ENCODE results near the gene MC5R. TPM values are rescaled to one million over a fixed set of nuclear protein-coding genes. Genes with fewer than 3 reads are reported as not detected.

Gene MC5R
- total RNA-seq, 1 donor from 2014 or later, result 0.57 TPM

DNA sequence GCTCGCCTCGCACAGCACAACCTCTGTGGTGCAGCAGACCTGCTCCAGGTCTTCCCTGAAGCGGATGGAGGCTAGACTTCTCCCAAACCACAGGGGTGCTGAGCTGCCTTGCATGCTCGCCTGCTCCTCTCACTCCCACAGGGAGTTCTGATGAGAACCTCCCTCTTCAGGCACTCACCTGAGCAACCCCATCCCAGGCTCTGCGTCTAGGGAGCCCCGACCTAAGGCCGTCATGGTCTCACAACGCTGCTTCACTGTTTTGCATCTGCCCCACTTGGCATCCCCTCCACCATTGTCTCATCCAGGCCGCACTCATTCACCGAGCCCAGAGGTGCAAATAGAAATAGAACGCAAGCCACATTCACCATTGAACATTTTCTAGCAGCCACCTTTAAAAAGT, 24.6 kb upstream of the MC5R start:
- Histone ChIP-seq H3K4me2 (ENCODE audit: low read length) (no peak overlapping the region), H2AFZ (ENCODE audit: low read depth, low read length) (no peak overlapping the region), H3K4me3 (ENCODE audit: insufficient read depth, low read depth, low read length) (no peak overlapping the region), H4K20me1 (ENCODE audit: insufficient read depth, low read length) (no peaks in the 10 kb centered on the region), H3K79me2 (ENCODE audit: insufficient read depth, low read length) (no peaks in the 10 kb centered on the region), H3K36me3 (ENCODE audit: insufficient read depth, low read length) (no peaks in the 10 kb centered on the region), H3K4me1 (ENCODE audit: insufficient read depth, low read length) (peaks cover 8% of the 10 kb centered on the region), H3K9me3 (ENCODE audit: insufficient read depth, low read depth, low read length) (no peaks in the 10 kb centered on the region), H3K9ac (ENCODE audit: low read length) (no peak overlapping the region), H3K27ac (ENCODE audit: low read depth, low read length) (no peak overlapping the region), H3K27me3 (ENCODE audit: insufficient read depth, low read length) (no peaks in the 10 kb centered on the region)
- Mint-ChIP-seq H3K36me3 (ENCODE audit: low read depth, unreplicated experiment) (peaks cover 2% of the 10 kb centered on the region), H3K27ac (ENCODE audit: unreplicated experiment) (no peak overlapping the region), H3K4me3 (ENCODE audit: unreplicated experiment) (no peak overlapping the region), H3K27me3 (ENCODE audit: low read depth, unreplicated experiment) (peaks cover 12% of the 10 kb centered on the region), H3K4me1 (ENCODE audit: low read depth, unreplicated experiment) (peaks cover 11% of the 10 kb centered on the region), H3K9me3 (ENCODE audit: unreplicated experiment) (peaks cover 14% of the 10 kb centered on the region)
- FAIRE-seq, result no peak
- no peak for DNase-seq (ENCODE audit: low read depth)
- TF ChIP-seq, protein P1, sequence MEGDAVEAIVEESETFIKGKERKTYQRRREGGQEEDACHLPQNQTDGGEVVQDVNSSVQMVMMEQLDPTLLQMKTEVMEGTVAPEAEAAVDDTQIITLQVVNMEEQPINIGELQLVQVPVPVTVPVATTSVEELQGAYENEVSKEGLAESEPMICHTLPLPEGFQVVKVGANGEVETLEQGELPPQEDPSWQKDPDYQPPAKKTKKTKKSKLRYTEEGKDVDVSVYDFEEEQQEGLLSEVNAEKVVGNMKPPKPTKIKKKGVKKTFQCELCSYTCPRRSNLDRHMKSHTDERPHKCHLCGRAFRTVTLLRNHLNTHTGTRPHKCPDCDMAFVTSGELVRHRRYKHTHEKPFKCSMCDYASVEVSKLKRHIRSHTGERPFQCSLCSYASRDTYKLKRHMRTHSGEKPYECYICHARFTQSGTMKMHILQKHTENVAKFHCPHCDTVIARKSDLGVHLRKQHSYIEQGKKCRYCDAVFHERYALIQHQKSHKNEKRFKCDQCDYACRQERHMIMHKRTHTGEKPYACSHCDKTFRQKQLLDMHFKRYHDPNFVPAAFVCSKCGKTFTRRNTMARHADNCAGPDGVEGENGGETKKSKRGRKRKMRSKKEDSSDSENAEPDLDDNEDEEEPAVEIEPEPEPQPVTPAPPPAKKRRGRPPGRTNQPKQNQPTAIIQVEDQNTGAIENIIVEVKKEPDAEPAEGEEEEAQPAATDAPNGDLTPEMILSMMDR (IDR thresholded peaks at IDR 0.05; ENCODE audit: insufficient read depth, low read depth, low read length), result no peak
- TF ChIP-seq EZH2 (IDR thresholded peaks at IDR 0.05; ENCODE audit: insufficient read depth, low read length), result no peak

DNA sequence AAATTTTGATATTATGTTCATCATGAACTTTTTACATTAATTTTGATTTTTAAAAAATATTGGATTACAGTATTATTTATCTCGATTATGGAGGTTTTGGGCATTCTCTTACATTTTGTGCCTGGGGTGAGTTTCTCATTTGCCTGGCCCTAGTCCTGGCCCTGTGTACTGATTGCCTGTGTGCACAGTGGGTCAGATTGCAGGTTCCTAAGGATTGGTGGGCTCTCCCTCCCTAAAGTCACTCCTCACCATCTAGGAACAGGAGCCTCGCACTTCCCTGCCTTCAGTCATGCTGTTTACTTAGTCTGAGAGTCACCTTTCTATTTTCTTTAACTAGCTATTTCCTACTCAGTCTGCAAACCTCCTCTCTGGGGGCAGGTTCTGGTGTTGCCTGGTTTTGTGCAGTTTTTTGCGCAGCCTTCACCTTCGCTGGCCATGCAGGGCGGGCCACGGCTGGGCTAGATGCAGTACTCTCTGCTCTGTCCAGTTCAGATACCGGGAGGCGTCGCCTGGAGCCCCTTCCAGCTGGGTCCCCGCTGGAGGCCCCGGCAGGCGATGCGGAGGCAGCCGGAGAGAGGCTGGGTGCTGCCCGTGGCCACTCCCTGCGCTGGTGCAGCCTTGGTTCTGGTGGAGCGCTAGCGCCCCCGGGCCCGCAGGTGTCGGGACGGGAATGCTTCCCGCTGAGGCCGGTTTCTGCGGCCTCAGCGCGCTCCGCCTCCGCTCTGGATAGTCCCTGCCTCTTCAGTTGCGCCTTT, 23.3 kb upstream of the MC5R start:
- Histone ChIP-seq H3K79me2 (ENCODE audit: insufficient read depth, low read length) (no peaks in the 10 kb centered on the region), H4K20me1 (ENCODE audit: insufficient read depth, low read length) (no peaks in the 10 kb centered on the region), H3K9me3 (ENCODE audit: insufficient read depth, low read depth, low read length) (no peaks in the 10 kb centered on the region), H3K27me3 (ENCODE audit: insufficient read depth, low read length) (no peaks in the 10 kb centered on the region), H3K27ac (ENCODE audit: low read depth, low read length) (no peak overlapping the region), H3K9ac (ENCODE audit: low read length) (no peak overlapping the region), H2AFZ (ENCODE audit: low read depth, low read length) (peak overlapping the region; percentile 71), H3K36me3 (ENCODE audit: insufficient read depth, low read length) (no peaks in the 10 kb centered on the region), H3K4me3 (ENCODE audit: insufficient read depth, low read depth, low read length) (peak overlapping the region; percentile 44), H3K4me2 (ENCODE audit: low read length) (peak overlapping the region; percentile 88), H3K4me1 (ENCODE audit: insufficient read depth, low read length) (peaks cover 8% of the 10 kb centered on the region)
- Mint-ChIP-seq H3K4me1 (ENCODE audit: low read depth, unreplicated experiment) (peaks cover 11% of the 10 kb centered on the region), H3K36me3 (ENCODE audit: low read depth, unreplicated experiment) (peaks cover 2% of the 10 kb centered on the region), H3K27me3 (ENCODE audit: low read depth, unreplicated experiment) (peaks cover 12% of the 10 kb centered on the region), H3K27ac (ENCODE audit: unreplicated experiment) (no peak overlapping the region), H3K4me3 (ENCODE audit: unreplicated experiment) (peak overlapping the region; percentile 73), H3K9me3 (ENCODE audit: unreplicated experiment) (peaks cover 11% of the 10 kb centered on the region)
- no peak for FAIRE-seq
- DNase-seq (ENCODE audit: low read depth), result peak; percentile 25
- TF ChIP-seq EZH2 (IDR thresholded peaks at IDR 0.05; ENCODE audit: insufficient read depth, low read length), result no peak
- TF ChIP-seq, protein P1 (IDR thresholded peaks at IDR 0.05; ENCODE audit: insufficient read depth, low read depth, low read length), result no peak

DNA sequence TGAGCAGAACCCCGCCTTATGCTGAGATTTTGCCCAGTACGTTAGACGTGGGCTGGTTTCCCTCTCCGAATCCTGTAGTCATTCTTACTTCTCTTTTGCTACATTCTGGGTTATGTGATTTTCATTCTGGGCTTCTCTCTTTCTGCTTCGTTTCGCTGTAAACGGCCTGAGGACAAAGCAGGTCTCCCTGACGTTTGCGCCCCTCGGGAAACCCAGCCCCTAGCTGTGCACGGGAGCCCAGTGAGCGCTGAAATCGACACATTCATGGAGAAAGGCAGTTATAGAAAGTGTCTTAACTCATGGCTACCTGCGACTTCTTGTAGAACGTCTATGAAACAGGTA, 22.7 kb upstream of the MC5R start:
- TF ChIP-seq EZH2 (IDR thresholded peaks at IDR 0.05; ENCODE audit: insufficient read depth, low read length), result no peak
- TF ChIP-seq, protein P1 (IDR thresholded peaks at IDR 0.05; ENCODE audit: insufficient read depth, low read depth, low read length), result no peak
- Histone ChIP-seq H3K9me3 (ENCODE audit: insufficient read depth, low read depth, low read length) (no peaks in the 10 kb centered on the region), H3K9ac (ENCODE audit: low read length) (no peak overlapping the region), H3K79me2 (ENCODE audit: insufficient read depth, low read length) (no peaks in the 10 kb centered on the region), H3K4me1 (ENCODE audit: insufficient read depth, low read length) (peaks cover 8% of the 10 kb centered on the region), H3K36me3 (ENCODE audit: insufficient read depth, low read length) (no peaks in the 10 kb centered on the region), H3K4me3 (ENCODE audit: insufficient read depth, low read depth, low read length) (peak overlapping the region; percentile 44), H3K27ac (ENCODE audit: low read depth, low read length) (no peak overlapping the region), H3K27me3 (ENCODE audit: insufficient read depth, low read length) (no peaks in the 10 kb centered on the region), H4K20me1 (ENCODE audit: insufficient read depth, low read length) (no peaks in the 10 kb centered on the region), H3K4me2 (ENCODE audit: low read length) (peak overlapping the region; percentile 88), H2AFZ (ENCODE audit: low read depth, low read length) (peak overlapping the region; percentile 71)
- H3K4me3 Mint-ChIP-seq (ENCODE audit: unreplicated experiment), result peak overlapping the region; percentile 73
- H3K4me1 Mint-ChIP-seq (ENCODE audit: low read depth, unreplicated experiment), result peaks cover 11% of the 10 kb centered on the region
- H3K27me3 Mint-ChIP-seq (ENCODE audit: low read depth, unreplicated experiment), result peaks cover 12% of the 10 kb centered on the region
- FAIRE-seq (no peak), DNase-seq (ENCODE audit: low read depth) (no peak)
- H3K36me3 Mint-ChIP-seq (ENCODE audit: low read depth, unreplicated experiment), result peaks cover 1% of the 10 kb centered on the region
- peaks cover 11% of the 10 kb centered on the region for H3K9me3 Mint-ChIP-seq (ENCODE audit: unreplicated experiment)
- no peak overlapping the region for H3K27ac Mint-ChIP-seq (ENCODE audit: unreplicated experiment)

Measured in astrocyte (in vitro differentiated cells and primary cell).